ENCODE data around the gene HPGD. TPM values are rescaled to one million over a fixed set of nuclear protein-coding genes. Genes with fewer than 3 reads are reported as not detected.

The HPGD gene
- total RNA-seq, 1 experiment from 2014 or later: 1.2 TPM

DNA sequence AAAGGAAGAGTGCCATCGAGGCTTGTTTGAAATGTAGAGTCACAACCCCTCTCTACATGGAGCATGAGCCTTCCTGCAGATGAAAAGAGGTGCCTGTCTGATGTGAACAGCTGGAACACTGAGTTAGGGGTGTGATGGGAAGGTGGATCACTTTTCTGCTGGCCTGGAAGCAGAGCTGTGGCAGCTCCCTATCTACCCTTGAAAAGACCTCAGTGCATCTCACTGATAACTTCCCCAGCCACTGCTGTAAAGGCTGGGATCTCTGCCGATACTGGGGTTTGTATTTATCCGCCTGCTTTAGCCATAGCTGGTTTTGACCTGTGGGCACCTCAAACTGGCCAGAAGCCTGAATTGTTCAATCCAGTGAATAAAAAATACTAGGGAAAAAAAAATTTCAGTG lies 46.8 kb downstream of the HPGD start:
- Histone ChIP-seq H3K36me3 (ENCODE audit: control insufficient read depth, insufficient read depth, low read length) (no peaks in the 10 kb centered on the region), H3K27me3 (ENCODE audit: control insufficient read depth, insufficient read depth, low read length) (no peaks in the 10 kb centered on the region), H3K27ac (ENCODE audit: low read length) (no peak overlapping the region), H3K4me3 (ENCODE audit: low read depth in 2 of 2, low read length in 2 of 2) (no peak overlapping the region), H3K9me3 (ENCODE audit: control insufficient read depth, insufficient read depth, low read depth, low read length) (no peaks in the 10 kb centered on the region), H3K4me1 (ENCODE audit: control insufficient read depth, insufficient read depth, low read length) (no peaks in the 10 kb centered on the region)
- CTCF ChIA-PET: no interaction called here
- POLR2A ChIA-PET: no interaction called here
- in situ Hi-C loops (cut with HindIII; ENCODE audit: low pct_unique_long_range_greater_than_20kb, low sequenced_read_pairs) (no loop called here), intact Hi-C loops (cut with micrococcal nuclease; ENCODE audit: unreplicated experiment) (no loop called here)
- BruUV-seq (replicated peaks): no TSS peak
- no peak for DNase-seq (ENCODE audit: low read depth, low spot score)
- ATAC-seq: no peak
- TF ChIP-seq, protein P1, sequence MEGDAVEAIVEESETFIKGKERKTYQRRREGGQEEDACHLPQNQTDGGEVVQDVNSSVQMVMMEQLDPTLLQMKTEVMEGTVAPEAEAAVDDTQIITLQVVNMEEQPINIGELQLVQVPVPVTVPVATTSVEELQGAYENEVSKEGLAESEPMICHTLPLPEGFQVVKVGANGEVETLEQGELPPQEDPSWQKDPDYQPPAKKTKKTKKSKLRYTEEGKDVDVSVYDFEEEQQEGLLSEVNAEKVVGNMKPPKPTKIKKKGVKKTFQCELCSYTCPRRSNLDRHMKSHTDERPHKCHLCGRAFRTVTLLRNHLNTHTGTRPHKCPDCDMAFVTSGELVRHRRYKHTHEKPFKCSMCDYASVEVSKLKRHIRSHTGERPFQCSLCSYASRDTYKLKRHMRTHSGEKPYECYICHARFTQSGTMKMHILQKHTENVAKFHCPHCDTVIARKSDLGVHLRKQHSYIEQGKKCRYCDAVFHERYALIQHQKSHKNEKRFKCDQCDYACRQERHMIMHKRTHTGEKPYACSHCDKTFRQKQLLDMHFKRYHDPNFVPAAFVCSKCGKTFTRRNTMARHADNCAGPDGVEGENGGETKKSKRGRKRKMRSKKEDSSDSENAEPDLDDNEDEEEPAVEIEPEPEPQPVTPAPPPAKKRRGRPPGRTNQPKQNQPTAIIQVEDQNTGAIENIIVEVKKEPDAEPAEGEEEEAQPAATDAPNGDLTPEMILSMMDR (IDR thresholded peaks at IDR 0.05): no peak
- no peak for TF ChIP-seq TCF7L2 (IDR thresholded peaks at IDR 0.05; ENCODE audit: low read depth, low read length)

DNA sequence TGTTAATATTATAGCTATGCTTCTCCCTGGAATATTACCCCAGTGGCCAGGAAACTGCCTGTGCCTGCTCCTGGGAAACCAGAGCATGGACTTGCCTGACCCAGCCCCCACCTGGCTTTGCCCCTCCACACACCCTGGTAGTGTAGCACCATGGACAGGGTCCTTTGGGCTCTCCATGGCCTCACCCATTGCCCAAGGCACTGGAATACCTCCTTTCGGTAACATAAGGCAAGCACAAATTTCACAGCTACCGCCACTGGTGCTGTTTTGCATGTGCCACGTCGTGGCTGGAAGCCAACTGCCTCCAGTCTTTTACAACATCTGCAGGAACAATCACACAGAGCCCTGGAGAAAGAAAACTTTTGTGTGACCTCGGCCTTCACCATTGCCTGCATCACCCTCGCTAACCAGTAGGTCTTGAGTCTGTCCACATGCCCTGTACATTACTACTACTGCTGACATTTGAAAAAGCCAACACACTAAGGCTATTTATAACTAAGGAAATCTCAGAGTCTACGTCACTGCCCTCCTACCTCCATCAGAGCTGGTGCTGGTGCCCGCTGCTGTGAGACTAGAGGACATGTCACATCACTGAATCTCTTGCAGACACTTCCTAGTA lies 47.7 kb downstream of the HPGD start:
- Histone ChIP-seq H3K4me1 (ENCODE audit: control insufficient read depth, insufficient read depth, low read length) (no peaks in the 10 kb centered on the region), H3K27ac (ENCODE audit: low read length) (no peak overlapping the region), H3K4me3 (ENCODE audit: low read depth in 2 of 2, low read length in 2 of 2) (no peak overlapping the region), H3K27me3 (ENCODE audit: control insufficient read depth, insufficient read depth, low read length) (no peaks in the 10 kb centered on the region), H3K9me3 (ENCODE audit: control insufficient read depth, insufficient read depth, low read depth, low read length) (no peaks in the 10 kb centered on the region), H3K36me3 (ENCODE audit: control insufficient read depth, insufficient read depth, low read length) (no peaks in the 10 kb centered on the region)
- ChIA-PET CTCF (interaction anchor here (0.6 kb wide), 1 partner anchor 8 kb away, joined by 3 read pairs; no protein-coding TSS in a partner anchor), POLR2A (no interaction called here)
- DNase-seq (ENCODE audit: low read depth, low spot score) (no peak), ATAC-seq (no peak)
- in situ Hi-C loops (cut with HindIII; ENCODE audit: low pct_unique_long_range_greater_than_20kb, low sequenced_read_pairs) (no loop called here), intact Hi-C loops (cut with micrococcal nuclease; ENCODE audit: unreplicated experiment) (no loop called here)
- BruUV-seq (replicated peaks): no TSS peak
- TF ChIP-seq TCF7L2 (IDR thresholded peaks at IDR 0.05; ENCODE audit: low read depth, low read length): no peak
- TF ChIP-seq, protein P2, sequence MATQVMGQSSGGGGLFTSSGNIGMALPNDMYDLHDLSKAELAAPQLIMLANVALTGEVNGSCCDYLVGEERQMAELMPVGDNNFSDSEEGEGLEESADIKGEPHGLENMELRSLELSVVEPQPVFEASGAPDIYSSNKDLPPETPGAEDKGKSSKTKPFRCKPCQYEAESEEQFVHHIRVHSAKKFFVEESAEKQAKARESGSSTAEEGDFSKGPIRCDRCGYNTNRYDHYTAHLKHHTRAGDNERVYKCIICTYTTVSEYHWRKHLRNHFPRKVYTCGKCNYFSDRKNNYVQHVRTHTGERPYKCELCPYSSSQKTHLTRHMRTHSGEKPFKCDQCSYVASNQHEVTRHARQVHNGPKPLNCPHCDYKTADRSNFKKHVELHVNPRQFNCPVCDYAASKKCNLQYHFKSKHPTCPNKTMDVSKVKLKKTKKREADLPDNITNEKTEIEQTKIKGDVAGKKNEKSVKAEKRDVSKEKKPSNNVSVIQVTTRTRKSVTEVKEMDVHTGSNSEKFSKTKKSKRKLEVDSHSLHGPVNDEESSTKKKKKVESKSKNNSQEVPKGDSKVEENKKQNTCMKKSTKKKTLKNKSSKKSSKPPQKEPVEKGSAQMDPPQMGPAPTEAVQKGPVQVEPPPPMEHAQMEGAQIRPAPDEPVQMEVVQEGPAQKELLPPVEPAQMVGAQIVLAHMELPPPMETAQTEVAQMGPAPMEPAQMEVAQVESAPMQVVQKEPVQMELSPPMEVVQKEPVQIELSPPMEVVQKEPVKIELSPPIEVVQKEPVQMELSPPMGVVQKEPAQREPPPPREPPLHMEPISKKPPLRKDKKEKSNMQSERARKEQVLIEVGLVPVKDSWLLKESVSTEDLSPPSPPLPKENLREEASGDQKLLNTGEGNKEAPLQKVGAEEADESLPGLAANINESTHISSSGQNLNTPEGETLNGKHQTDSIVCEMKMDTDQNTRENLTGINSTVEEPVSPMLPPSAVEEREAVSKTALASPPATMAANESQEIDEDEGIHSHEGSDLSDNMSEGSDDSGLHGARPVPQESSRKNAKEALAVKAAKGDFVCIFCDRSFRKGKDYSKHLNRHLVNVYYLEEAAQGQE (IDR thresholded peaks at IDR 0.05; ENCODE audit: insufficient read depth in 1 of 2, low read depth in 2 of 2, low read length in 1 of 2): peak; percentile 47 to 54; a peak in 1 of 4 replicates
- TF ChIP-seq SIN3A (IDR thresholded peaks at IDR 0.05; ENCODE audit: borderline replicate concordance, insufficient read depth, low read depth, low read length): no peak
- TF ChIP-seq, protein P1 (IDR thresholded peaks at IDR 0.05): no peak
- TF ChIP-seq POLR2AphosphoS5 (IDR thresholded peaks at IDR 0.05; ENCODE audit: low read depth, low read length): no peak

Measured in Panc1 (cell line).